GM20000 (cell line): ENCODE measurements around the gene SMTN.

Experiments used
- DNase-seq: peaks from one replicate; pipeline ENCODE4 v3.0.0; 2012; ENCODE audit warnings: low spot score
- TF ChIP-seq, protein P1 (sequence below): IDR thresholded peaks from 2 replicates; pipeline ENCODE4 v1.5.1; 2012; ENCODE audit warnings: mild to moderate bottlenecking, control low read depth; ENCODE audit errors: extremely low read depth, missing control alignments

SMTN gene

DNA sequence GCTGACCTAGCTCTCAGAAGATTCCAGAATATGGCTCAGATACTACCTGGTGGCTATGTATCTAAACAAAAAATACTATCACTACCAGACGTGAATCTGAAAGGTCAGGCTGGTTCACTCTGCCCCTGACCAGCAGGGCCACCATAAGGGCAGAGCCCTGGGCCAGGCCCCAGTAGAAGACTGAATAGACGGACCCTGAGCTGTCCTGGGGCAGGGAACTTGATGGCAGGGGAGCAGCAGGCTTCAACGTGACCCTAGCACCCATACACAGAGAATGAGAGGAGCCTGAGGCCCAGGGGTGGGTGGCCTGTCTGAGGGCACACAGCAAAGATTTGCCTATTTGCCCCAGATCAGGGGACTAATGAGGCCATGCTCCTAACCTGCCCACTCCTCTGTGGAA, 72.2 kb downstream of the SMTN start:
- TF ChIP-seq, protein P1, sequence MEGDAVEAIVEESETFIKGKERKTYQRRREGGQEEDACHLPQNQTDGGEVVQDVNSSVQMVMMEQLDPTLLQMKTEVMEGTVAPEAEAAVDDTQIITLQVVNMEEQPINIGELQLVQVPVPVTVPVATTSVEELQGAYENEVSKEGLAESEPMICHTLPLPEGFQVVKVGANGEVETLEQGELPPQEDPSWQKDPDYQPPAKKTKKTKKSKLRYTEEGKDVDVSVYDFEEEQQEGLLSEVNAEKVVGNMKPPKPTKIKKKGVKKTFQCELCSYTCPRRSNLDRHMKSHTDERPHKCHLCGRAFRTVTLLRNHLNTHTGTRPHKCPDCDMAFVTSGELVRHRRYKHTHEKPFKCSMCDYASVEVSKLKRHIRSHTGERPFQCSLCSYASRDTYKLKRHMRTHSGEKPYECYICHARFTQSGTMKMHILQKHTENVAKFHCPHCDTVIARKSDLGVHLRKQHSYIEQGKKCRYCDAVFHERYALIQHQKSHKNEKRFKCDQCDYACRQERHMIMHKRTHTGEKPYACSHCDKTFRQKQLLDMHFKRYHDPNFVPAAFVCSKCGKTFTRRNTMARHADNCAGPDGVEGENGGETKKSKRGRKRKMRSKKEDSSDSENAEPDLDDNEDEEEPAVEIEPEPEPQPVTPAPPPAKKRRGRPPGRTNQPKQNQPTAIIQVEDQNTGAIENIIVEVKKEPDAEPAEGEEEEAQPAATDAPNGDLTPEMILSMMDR, result no peak
- DNase-seq, result no peak
